Stimulated activated CD4-positive, alpha-beta T cell treated with anti-CD3 and anti-CD28 coated beads, Interleukin-15, amount 100 ng/mL, for 1 hour (primary cell): Measurements from ENCODE around the gene FALEC.
A peak's percentile ranks its signal among the peaks of the same experiment; 100 is the strongest.

ENCODE experiments used
- DNase-seq, 2 donors: peaks; one replicate each; pipeline ENCODE4 v3.0.0-alpha.2; 2020; ENCODE audit warnings: low read depth in 1 of 2, low spot score in 1 of 2

Gene FALEC

GRCh38 chr1:150515328-150516049 lies at the start of gene FALEC:
Gene FALEC (plus strand): TSS chr1:150515752.
- peak; percentile 85 for DNase-seq

DNA sequence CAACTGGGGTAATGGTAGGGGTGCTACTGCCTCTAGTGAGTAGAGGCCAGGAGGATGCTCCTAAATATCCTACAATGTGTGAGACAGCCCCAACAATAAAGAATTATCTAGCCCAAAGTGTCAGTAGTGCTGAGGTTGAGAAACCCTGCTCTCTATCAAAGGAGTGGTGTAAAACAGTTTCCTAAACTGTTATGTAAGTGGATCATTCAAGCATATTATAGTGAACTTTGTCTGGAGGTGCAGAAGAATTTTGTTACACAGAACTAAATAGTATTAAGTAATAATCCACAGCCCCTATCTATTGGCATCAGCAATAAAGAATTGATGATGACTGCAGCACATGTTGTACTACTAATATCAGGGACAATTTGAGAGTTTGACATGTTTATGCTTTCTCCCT lies 48.6 kb upstream of the FALEC start:
- no peak for DNase-seq

DNA sequence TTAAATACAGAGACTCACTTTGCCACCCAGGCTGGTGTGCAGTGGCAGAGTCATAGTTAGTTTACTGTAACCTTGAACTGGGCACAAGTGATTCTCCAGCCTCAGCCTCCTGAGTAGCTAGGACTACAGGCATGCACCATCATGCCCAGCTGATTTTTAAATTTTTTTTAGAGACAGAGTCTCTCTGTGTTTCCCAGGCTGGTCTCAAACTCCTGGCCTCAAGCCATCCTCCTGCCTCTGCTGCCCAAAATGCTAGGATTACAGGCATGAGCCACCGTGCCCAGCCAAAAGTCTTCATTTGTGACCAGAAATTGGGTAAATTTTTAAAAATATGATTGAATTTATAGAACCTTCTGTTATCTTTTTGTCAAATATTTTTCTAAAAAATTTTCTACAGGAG lies 46.3 kb upstream of the FALEC start:
- no peak for DNase-seq

DNA sequence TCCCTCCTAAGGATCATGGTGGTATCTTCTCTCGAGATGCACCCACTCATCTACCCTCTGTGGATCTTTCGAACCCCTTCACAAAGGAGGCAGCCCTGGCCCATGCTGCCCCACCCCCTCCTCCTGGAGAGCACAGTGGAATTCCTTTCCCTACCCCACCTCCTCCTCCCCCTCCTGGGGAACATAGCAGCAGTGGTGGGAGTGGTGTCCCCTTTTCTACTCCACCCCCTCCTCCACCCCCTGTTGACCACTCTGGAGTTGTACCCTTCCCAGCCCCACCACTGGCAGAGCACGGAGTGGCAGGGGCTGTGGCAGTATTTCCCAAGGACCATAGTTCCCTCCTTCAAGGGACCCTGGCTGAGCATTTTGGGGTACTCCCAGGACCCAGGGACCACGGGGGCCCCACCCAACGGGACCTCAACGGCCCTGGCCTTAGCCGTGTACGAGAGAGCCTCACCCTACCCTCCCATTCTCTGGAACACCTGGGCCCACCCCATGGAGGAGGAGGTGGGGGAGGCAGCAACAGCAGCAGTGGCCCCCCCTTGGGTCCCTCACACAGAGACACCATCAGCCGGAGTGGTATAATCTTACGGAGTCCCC lies 42.9 kb upstream of the FALEC start:
- DNase-seq, result no peak

DNA sequence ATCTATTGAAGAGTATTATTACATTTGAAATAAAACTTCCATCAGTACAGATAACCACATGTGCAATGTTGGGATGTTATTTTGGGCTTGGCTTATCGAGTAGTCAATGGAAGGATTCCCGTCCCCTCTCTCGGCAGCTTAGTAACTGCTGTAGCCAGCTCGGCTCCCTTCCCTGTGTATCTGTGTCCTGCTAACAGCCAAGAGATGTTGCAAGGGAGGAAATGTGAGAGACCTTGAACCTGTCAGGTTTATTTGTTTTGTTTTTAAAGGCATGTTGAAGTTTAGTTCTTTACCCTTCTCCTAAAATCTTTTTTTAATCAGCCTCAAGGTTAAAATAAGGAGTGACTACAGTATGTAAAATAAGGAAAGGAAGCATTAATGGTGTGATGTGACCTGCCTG lies 41.9 kb upstream of the FALEC start:
- no peak for DNase-seq

DNA sequence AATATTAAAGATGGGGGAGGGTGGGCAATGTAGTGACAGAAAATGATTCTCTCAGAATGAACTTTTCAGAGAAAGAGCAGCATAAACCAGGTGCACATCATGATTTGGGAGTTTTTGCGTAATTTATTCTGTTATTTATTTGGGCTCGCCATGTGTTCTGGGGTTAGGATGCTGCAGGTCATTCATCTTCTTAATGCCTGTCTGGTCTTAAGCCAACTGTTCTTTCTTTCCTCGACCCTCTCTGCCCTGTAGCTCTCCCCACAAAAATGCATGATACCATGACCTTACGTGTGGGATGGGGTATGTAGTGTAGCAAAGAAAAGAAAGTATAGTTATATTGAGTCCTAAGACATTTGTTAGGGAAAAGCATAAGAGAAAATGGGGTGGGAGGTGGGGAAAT lies 40.7 kb upstream of the FALEC start:
- no peak for DNase-seq

GRCh38 chr1:150476754-150477153 lies 38.8 kb upstream of the FALEC start:
- DNase-seq, result no peak

DNA sequence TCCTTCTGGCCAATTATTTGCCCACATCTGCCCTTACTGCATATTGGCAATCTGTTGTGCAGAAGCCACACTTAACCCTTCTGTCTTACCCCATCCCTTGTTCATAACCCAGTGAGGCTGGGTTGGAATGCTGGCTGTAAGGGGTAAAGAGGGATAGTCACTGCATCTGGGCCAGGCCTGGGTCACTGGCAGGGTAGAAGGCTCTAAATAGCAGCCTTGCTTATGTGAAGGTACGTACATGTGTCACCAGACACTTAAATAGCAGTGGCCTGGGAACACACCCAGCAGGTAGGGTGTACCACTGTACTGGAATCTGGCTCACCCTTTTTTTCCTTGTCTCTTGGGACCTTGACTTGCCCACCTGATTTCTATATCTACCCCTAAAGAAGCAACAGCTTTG lies 38.2 kb upstream of the FALEC start:
- no peak for DNase-seq

GRCh38 chr1:150477733-150478132 lies 37.8 kb upstream of the FALEC start:
- no peak for DNase-seq

DNA sequence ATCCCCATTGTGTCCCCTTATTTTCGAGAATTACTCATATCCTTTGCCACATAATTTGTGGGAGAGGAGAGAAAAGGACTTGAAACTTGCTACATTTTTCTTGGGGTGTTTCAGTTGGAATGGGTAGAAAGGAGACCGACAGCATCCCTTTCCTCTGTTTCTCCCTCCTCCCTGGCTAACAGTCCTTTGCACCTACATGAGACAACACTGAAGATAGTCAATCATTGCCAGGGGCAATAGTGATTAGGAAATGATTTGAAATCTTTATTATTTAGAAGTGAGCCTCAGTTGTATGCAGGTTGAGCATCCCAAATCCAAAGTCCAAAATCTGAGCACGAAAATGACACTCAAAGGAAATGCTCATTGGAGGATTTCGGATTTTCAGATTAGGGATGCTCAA lies 36.2 kb upstream of the FALEC start:
- no peak for DNase-seq

DNA sequence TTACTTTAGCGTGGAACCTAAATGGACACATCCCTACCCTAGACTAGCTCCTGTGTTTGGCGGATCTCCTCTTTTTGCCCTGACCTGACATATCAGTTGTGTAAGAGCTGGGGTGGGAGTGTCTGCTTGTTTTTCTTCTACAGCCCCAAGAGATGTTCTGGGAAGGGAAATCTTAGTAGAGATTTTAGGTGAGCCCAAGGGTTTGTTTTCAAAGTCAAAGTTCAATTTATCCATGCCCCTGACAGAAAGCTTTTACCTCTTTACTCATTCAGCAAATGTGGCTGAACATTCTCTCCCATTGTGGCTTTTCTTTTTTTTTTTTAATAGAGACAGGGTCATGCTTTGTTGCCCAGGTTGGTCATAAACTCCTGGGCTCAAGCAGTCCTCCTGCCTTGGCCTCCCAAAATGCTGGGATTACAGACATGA lies 35.6 kb upstream of the FALEC start:
- DNase-seq, result no peak

- DNase-seq, result no peak
Observed at GRCh38 chr1:150484431-150484830, 31.1 kb upstream of the FALEC start.

DNA sequence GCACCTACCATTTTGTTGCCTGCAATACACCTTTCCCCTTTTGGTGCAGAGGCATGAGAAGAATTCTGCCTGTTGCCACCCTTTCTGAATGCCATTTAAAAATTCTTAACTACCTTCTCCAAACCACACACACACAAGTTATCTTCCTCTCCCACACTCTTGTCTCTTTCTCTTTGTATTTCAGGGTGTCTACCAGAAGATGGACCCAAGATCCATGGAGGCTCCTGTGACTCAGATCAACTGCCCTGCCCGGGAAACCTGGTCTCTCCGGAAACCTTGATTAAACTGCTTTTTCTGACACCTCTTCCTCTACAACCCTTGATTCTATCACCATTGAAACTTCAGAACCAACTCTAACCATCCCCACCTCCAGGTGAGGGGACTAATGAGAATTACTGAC lies 30.7 kb upstream of the FALEC start:
- no peak for DNase-seq

- peak; percentile 78 to 82 for DNase-seq
Observed at GRCh38 chr1:150486966-150487762, 28.4 kb upstream of the FALEC start, which contains the start of gene TARS2. Gene TARS2 (plus strand): TSS chr1:150487419. CDS start chr1:150487451, 32 bp downstream.

- DNase-seq, result no peak
Observed at GRCh38 chr1:150487763-150488115, 27.8 kb upstream of the FALEC start.

DNA sequence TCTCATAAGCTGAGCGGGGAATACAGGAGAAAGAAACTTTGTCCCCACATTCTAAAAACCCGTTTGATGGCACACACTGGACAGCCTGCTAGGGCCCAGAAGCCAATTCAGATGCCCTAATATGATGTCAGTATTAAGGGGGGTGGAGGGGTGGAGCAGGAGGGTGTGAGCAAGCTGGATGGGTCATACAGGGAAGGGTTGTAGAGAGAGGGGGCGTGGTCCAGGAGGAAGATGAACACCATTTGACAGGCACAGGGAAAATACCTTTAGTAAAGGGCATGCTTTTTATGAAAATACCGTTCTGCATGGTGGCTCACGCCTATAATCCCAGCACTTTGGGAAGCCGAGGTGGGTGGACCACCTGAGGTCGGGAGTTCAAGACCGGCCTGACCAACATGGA lies 22.4 kb upstream of the FALEC start:
- DNase-seq, result no peak

GRCh38 chr1:150498342-150498741 lies 17.2 kb upstream of the FALEC start:
- DNase-seq, result no peak

DNA sequence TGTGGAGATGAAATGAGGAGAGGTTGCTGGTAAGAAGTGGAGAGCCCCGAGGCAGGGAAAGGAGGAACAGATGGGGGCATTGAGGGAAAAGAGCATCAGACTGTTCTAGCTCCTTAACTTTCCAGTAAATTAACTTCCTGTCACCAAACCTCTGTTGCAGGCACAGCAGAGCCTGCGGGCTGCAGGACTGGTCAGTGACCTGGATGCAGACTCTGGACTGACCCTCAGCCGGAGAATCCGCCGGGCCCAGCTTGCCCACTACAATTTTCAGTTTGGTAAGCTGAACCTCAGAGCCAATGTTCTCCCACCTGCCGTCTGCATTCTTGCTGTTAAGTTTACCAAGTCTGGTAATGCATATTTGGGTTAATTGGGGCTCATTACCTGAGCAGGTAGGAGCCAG lies 10.1 kb upstream of the FALEC start:
- no peak for DNase-seq

- DNase-seq, result no peak
Observed at GRCh38 chr1:150507912-150508864, 7.4 kb upstream of the FALEC start, which contains the start of gene ECM1. Gene ECM1 (plus strand): TSS chr1:150508109. CDS start chr1:150508210, 101 bp downstream.

DNA sequence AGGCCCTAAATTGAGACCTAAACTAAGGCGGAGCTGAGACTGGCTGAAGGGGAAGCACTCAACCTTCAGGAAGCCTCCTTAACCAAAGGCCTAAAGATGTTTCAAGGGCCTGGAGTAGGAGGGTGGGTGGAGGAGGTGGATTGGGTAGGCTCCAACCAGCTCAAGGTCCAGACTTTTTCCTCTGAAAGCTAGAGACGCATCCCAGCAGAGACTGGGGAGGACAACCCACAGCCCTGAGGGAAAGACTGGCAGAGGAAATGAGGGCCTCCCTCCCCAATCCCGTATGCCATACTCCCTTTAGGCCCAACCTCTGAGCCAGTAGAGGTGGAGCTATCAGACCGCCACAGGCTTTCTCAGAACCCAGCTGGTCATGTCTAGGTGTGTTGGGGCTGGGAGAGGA lies 6.6 kb upstream of the FALEC start:
- DNase-seq, result no peak

DNA sequence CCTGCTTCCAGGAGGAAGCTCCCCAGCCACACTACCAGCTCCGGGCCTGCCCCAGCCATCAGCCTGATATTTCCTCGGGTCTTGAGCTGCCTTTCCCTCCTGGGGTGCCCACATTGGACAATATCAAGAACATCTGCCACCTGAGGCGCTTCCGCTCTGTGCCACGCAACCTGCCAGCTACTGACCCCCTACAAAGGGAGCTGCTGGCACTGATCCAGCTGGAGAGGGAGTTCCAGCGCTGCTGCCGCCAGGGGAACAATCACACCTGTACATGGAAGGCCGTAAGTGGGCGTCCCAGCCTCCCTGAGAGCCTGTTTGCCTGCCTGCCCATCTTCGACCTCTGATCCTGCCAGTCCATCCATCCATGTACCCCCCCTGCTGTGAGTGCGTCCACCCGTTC lies 4.0 kb upstream of the FALEC start:
- DNase-seq, result no peak
